ENCODE measurements around the gene TBC1D28.
"Not testable (repeated sequence)": the region's sequence is repeated elsewhere in the genome, so short reads cannot be mapped to it uniquely, and the experiment has no call there.

TBC1D28 gene

DNA sequence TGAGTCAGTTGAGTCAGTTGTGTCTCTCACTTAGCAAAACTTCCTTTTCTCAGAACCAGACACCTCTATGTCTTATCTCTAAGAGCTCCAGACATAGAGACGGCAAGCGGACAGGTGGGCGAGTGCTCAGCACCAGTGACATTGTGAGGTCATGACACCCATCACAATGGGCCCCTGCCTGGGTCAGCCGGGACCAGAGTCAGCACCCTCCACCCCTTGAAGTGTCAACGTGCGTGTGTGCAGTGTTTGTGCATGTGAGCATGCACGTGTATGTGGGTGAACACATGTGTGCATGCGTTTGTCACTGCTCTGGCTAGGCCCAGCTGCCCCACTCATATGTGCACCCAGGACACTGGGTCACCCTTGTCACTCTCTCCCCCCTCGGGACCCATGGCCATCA lies at the start of gene TBC1D28:
Gene TBC1D28 (minus strand): TSS at position 101 of the 400 bp plus-strand sequence. CDS start 3,039 bp downstream, outside the sequence.
- DNase-seq: not testable (repeated sequence)

DNA sequence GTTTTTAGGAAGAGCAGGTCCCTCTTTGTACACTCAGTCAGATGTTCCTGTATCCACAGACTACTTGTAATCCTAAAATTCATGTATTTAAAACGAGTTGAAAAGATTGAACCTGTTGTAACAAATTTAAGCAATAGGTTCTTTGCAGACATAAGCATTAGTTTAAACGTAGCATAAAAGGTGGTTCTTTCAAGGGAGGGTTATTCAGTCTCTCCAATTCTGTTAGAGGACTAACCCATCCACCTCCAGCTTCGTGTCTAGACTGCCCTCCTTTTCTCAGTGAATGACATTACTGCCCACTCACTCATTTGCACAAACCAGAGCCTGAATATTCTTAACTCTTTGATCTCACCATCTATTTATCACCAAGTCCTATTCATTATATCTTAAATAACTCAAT lies 38.5 kb upstream of the TBC1D28 start:
- not testable (repeated sequence) for DNase-seq

DNA sequence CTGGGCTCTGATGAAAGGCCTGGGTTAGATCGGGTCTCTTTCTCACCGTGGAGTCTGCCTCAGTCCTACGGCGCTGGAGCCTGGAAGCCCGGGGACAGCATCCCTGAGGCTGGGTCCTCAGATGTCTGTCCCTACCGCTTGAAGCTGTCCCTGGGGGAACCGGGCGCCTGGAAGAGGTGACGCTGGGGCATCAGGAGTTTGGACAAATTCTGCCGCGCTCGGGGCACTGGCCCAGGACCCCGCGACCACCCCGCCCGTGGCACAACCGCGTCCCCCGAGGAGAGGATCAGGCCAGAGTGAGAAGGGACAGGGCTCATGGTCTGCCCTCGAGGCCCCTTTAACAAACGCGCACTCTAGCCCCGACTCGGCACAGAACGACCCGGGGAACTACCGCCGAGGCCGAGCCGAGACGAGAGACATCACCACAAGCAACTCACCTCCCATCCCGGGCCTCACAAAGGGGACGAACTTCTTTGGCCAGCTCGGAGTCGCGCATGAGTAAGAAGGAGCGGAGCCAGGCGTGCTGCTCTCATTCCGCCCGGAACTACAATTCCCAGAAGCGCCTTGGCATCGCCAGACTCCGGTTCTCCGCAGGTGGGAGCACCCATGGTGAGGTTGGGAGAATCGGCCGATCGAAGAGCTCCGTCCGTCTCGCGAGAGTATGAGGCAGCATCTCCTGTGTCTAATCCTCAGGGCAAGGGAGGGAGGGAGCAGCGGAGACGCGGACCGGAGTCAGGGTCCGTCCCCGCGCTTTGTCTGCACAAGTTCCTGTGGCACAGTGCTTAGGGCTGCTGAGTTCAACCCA lies 37.8 kb upstream of the TBC1D28 start, which contains the start of gene FOXO3B:
Gene FOXO3B (minus strand): TSS at position 548 of the 805 bp plus-strand sequence. CDS start 663 bp downstream, outside the sequence.
- DNase-seq: peak; percentile 67

DNA sequence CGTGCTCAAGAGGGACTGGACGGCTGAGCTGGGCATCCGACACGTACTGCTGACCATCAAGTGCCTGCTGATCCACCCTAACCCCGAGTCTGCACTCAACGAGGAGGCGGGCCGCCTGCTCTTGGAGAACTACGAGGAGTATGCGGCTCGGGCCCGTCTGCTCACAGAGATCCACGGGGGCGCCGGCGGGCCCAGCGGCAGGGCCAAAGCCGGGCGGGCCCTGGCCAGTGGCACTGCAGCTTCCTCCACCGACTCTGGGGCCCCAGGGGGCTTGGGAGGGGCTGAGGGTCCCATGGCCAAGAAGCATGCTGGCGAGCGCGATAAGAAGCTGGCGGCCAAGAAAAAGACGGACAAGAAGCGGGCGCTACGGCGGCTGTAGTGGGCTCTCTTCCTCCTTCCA lies 33.2 kb upstream of the TBC1D28 start:
- not testable (repeated sequence) for DNase-seq

DNA sequence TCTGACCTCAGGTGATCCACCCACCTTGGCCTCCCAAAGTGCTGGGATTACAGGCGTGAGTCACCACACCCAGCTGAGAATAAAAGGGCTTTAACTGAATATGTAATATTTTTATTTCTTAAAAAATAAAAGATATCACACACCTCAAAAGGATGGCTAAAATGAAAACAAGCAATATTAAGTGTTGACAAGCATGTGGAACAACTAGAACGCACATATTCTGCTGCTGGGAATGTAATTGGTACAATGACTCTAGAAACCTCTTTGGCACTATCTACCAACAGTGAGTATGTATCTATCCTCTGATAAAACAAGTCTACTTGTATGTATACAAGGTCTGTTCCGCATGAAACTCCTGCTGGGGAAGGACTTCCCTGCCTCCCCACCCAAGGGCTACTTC lies 32.7 kb upstream of the TBC1D28 start:
- DNase-seq: not testable (repeated sequence)

DNA sequence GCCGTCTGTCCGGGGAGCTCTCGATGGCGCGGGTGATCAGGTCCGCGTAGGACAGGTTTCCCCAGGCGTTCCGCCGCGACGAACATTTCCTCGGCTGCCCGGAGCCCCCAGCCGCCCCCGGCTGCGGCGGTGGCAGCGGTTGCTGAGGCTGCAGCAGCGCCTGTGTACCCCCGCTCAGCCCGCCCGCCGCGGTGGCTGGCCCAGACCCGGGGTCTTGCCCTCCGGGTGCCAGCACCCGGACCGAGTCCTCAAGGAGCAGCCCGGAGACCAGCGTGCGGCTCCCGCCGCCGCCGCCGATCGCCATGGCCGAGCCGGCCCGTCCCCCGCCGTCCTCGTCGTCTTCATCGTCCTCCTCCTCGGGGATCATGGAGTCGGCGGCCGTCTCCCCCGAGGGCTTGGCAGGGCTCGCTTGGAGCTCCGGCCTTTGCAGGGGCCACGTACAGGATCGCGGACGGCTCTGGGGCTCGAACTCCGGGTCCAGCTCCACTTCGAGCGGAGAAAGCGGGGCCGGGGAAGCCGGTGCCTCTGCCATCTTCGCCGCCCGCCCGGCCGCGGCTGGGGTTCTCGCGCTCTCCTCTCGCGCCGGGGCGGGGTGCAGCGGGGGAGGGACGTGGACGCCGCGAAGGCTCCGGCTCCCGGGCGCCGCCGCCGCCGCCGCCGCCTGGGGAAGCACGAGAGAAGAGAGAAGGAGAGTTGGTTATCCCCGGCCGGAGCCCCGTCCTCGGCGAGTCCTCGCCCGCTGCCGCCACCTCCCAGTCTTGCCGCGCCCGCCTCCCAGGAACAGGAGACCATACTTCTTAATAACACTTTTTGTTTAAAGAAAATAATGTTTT lies 28.4 kb upstream of the TBC1D28 start:
- DNase-seq: not testable (repeated sequence)

DNA sequence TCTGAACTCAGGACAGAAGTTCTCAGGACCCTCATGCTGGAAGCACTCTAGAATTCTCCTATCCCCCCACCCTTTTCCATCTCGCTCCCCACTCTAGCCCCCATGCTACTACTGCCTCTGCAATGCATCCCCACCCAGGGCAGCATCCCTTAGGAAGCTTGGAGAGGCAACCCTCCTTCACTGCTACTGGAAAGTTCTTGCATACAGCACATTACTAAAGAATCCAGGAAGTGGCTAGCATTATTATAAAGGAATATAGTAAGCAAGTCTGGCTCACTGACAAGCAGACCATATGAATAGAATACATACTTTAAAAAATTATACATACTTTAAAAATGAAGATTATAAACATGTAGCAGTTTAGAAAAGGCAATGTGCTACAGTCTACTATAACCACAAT lies 24.4 kb upstream of the TBC1D28 start:
- DNase-seq: not testable (repeated sequence)

DNA sequence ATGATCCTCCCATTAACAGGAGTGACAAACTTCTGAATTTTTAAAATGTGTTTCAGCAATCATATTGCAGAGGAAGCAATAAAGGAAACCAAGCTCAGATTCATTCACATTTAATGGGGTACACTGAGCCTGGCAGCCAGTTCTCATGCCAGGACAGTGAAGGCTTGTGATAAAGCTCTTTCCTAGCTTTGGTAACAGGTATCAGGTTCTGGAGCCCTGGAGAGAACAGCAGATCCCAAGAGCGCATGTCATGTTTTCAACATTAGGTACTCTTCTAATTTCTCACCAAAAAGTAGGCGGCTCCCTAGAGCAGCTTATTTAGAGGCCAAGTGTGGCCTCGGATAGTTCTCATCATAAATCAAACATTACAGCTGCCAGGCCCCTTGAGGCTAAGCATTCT lies 23.3 kb upstream of the TBC1D28 start:
- not testable (repeated sequence) for DNase-seq

DNA sequence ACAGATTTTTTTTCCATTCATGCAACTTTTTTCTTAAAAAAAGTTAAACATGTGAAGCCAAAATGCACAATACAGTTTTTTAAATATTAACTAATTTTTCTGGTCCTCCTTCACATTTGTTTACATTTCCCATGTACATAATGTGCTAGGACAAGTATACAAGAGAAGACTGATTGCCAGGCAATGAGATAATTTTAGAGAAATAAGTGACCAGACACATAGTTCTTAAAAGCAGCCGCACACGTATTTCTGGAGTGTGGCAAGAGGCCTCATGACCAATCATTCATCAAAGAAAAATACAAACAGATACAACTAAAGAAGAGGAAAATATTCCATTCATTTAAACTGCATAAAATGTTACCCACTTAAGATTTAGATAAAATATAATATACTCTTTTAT lies 22.1 kb upstream of the TBC1D28 start:
- not testable (repeated sequence) for DNase-seq

DNA sequence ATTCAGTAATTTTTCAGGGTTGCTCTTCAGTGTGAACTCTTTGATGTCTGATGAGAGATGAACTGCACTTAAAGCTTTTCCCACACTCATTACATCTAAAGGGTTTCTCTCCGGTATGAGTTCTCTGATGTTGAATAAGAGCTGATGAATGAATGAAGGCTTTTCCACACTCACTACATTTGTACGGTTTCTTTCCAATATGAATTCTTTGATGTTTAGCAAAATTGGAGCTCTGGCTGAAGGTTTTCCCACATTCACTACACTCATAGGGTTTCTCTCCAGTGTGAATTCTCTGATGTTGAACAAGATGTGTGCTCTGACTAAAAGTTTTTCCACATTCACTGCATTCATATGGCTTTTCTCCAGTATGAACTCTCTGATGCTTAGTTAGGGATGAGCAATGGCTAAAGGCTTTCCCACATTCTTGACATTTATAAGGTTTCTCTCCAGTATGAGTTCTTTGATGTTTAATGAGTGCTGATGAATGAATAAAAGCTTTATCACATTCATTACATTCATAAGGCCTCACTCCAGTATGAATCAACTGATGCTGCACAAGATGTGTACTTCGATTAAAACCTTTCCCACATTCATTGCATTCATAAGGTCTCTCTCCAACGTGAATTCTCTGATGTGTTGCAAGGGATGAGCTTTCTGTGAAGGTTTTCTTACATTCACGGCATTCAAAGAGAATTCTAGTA lies 17.9 kb upstream of the TBC1D28 start:
- not testable (repeated sequence) for DNase-seq

DNA sequence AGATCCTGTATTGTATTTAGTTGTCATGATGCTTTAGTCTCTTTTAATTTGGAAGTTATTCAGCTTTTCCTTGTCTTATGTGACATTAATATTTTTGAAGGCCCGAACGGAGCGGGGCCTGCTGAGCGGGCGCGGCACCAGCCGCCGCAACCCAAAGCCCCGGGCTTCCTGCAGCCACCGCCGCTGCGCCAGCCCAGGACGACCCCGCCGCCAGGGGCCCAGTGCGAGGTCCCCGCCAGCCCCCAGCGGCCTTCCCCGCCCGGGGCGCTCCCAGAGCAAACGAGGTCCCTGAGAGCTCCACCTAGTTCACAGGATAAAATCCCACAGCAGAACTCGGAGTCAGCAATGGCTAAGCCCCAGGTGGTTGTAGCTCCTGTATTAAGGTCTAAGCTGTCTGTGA lies 5.9 kb upstream of the TBC1D28 start:
- DNase-seq: not testable (repeated sequence)

DNA sequence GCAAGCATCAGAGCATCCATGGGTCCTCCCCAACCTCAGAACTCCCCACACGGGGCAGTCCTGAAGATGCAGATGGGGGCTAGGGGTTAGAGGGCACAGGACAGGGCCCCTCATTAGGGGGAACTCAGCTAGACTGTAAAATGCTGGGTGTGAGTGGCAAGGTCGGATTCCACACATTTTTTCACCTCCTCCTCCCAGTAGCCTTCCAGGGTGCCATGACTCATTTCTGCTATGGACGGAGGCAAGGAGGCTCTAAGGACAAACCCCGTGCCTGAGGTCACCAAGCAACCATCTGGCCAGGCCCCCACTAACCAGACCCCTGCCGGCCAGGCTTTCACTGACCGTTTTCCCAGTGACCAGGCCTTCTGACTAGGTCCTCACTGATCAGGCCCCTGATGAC lies 1.1 kb downstream of the TBC1D28 start:
- DNase-seq: not testable (repeated sequence)

DNA sequence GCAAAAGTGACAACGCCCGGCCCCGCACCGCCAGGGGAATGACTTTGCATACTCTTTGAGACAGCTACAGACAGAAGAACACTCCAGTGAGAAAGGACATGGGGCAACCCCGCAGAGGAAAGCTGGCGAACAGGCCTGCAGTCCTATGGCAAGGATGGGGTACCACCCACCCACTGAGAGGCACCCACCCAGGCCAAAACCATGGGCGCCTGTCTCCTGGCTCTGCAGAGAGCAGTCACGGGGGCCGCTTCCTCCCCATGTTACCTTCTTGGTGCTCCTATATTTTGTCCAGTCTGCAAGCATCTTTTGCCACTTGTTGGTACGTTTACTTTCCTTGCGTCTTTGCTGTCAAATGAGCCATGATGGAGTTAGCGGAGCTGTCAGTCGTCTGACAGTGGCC lies 5.8 kb downstream of the TBC1D28 start:
- DNase-seq: not testable (repeated sequence)

DNA sequence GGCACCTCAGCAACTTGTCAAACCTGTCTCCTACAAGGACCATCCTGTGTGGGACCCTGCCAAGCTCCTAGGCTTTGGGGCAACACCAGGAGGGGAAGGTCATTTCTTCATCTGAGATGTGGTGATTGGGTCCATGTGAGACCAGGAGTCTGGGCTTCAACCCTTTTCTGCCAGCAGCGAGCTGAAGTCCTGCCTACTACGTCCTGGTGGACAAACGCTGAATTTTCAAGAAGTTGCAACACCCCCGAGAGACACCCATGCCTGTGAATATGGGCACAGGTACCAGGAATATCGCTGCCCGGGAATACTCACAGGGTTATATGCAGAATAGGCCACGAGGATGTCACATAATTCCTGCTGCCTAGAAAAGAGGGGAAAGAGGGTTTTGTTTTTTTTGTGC lies 8.0 kb downstream of the TBC1D28 start:
- DNase-seq: not testable (repeated sequence)

DNA sequence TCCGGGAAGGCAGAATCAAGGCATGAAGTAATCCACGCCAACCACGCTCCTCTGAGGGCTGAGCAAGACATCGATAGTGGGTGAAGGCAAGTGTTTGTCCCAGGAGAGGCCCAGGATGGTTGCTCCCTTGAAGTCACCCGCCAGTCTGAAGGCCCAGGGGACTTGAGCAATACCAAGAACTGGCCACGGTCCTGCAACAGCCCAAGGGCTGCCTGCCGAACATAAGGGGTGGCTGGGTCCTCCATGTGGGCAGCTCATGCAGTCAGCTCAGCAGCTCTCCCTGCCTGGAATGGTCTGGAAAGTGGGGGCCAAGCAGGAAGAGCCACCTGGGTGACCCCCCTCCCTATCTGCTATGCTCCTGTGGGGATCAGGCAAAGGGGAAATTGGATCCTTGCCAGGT lies 8.4 kb downstream of the TBC1D28 start:
- not testable (repeated sequence) for DNase-seq

DNA sequence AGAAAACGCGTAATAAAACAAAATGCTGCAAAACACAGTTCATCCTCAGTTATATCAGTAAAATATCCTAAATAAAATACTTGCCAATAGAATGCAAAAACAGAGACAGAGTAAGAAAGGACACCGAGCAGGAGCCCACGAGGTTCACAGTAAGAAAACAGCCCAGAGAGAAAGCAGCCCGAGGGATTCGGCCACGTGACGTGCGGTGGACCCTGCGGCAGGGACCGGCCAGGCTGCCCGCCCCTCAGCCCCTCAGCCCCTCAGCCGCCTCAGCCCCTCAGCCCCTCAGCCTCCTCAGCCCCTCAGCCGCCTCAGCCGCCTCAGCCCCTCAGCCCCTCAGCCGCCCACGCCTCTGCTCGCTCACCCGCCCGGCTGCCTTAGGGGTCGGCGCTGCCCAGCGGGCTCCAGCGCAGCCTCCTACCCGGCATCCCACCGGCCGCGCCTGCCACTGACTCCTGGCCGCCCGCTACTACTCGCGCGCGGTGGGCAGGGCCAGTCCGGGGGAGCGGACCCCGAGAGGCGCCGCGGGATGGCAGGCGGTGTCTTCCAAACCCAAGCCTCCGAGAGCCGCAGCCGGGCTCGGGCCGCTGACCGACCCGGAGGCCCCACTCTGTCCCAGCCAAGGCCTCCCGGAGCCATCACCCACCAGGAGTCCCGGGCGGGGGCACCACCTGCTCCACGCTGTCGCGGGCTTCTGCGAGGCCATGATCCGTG lies 9.5 kb downstream of the TBC1D28 start:
- not testable (repeated sequence) for DNase-seq

DNA sequence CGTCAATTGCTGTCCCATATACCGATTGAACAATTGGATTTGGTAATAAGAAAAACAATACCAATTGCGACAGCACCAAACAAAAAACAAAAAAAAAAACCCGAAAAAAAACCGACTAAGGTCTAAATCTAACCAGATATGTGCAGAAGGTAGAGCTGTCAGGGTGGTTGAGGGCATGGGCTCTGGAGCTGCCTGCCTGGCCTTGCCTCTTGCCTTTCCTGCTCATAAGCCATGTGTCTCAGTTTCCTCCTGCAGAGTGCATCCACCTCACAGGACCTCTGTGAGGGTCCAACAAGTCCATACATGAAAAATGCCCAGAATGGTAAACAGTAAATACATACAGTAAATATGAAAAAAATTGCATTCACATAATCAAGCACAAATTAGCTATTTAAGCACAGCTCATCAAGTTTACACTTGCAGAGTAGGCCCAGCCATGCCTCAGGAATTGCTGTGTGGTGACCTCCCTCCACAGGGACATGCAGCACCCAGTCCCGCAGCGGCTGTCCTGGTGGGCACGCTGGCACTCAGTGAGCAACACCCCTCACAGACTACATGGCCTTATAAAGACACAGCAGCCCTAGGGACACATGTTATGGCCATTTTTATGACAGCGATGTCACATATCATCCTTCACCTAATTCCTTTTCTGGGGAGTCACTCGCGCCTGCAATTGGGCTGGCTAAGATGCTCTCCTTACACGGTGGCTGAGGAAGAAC lies 17.9 kb downstream of the TBC1D28 start:
- DNase-seq: no peak

DNA sequence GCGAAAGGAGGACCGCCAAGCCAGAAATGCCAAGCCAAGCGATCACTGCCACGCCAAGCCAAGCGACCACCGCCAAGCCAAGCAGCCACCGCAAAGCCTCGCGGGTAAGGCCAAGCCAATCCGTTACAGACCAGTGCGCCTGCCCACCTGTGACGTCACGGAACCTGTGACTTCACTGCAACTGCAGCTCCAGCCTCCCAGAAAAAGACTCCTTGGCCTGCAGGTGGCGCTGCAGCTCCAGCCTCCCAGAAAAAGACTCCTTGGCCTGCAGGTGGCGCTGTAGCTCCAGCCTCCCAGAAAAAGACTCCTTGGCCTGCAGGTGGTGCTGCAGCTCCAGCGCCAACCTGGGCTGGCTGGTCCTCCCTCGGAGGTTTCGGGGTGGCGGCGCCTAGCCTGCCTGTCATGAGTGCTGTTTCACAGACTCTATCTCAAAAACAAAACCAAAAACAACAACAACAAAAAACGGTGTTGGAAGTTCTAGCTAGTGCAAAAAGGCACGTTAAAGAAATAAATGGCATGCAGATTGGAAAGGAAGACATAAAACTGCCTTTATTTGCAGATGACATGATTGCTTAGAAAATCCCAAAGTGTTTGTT lies 18.6 kb downstream of the TBC1D28 start:
- DNase-seq: peak; percentile 94

DNA sequence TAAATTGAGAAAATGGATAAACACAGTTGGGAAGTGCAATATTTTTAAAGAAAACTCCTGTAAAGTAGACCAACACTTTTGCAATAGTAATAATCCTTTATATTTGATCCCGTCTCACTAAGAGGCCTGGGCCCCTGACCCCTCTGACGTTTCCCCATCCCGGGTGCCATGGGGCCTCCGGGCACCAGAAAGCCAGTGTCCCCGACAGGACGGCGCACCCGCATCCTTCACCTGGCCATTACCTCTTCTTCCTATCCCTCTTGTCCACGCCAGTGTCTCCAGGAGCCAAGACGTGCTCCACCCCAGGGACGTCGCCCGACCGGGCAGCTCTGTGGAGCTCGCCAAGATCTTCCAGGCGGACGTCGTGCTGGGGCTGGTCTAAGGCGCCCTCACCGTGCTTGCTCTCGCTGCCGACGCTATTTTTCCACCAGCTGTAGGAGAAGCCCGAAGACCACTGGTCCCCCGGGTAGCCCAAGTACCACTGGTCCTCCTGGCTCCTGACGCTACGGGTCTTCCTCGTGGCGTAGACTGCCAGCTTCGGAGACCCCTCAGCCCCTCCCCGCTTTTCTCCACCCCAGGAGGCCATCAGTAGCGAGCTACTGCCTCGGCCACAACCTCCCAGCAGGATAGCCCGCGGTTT lies 19.2 kb downstream of the TBC1D28 start:
- DNase-seq: not testable (repeated sequence)

DNA sequence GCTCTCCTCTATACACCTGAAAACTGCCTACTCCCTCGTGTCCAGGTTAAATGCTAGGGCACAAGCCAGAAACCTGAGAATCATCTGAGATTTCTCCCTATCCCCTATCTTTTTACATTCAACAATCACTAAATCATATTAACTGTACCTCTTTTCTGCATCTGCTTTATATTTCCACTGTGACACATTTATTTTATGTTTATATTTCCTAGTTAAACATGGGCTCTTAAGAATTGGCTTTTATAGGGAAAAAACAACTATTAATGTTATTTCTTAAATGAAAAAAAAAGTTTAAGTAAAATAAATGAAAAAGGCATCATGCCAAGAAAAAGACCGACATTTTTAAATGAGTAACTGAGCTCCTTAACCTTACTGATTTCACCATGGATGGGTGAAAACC lies 26.6 kb downstream of the TBC1D28 start:
- not testable (repeated sequence) for DNase-seq

DNA sequence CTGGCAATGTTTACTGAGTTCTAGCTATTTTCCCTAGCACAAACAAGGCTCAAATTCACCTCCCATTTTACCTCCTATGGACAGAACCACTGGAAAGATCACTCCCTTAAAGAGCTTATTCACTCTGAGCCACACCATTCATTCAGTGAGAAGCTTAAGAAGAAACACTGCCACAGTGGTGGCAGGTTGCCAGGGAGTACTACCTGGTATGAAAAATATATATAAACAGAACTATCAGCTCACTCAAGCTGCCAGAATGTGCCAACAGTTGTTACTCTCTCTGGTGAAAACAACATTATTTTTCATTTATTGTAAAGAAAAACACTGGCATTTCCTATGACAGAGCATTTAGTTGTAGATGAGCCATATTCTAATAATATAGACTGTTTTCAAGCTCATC lies 31.2 kb downstream of the TBC1D28 start:
- DNase-seq: not testable (repeated sequence)
